ENCODE measurements around the gene SERPINB1.

The SERPINB1 gene

GRCh38 chr6:2799936-2800527, 41.6 kb downstream of the SERPINB1 start:
- Histone ChIP-seq H3K27ac (ENCODE audit: low read depth, low read length) (no peak overlapping the region), H3K9me3 (ENCODE audit: control insufficient read depth, insufficient read depth, low read length) (no peaks in the 10 kb centered on the region), H3K79me2 (ENCODE audit: control insufficient read depth, low read length) (no peaks in the 10 kb centered on the region), H3K9me2 (replicated peaks; ENCODE audit: control insufficient read depth, low read length) (no peaks in the 10 kb centered on the region), H3K4me2 (ENCODE audit: low read length) (no peak overlapping the region), H3K4me1 (ENCODE audit: control insufficient read depth, low read length) (peaks cover 15% of the 10 kb centered on the region), H4K20me1 (ENCODE audit: control insufficient read depth, insufficient read depth, low read depth, low read length) (no peaks in the 10 kb centered on the region), H3F3A (ENCODE audit: control insufficient read depth, insufficient read depth) (no peaks in the 10 kb centered on the region), H3K27me3 (ENCODE audit: control insufficient read depth, low read length) (no peaks in the 10 kb centered on the region), H3K36me3 (ENCODE audit: control insufficient read depth, low read length) (no peaks in the 10 kb centered on the region), H3K4me3 (ENCODE audit: low read length) (no peak overlapping the region)
- TF ChIP-seq EZH2phosphoT487 (IDR thresholded peaks at IDR 0.05; ENCODE audit: borderline replicate concordance, low read length) = no peak

GRCh38 chr6:2798586-2799134, 43.0 kb downstream of the SERPINB1 start:
- Histone ChIP-seq H3F3A (ENCODE audit: control insufficient read depth, insufficient read depth) (no peaks in the 10 kb centered on the region), H3K9me2 (replicated peaks; ENCODE audit: control insufficient read depth, low read length) (no peaks in the 10 kb centered on the region), H3K79me2 (ENCODE audit: control insufficient read depth, low read length) (no peaks in the 10 kb centered on the region), H4K20me1 (ENCODE audit: control insufficient read depth, insufficient read depth, low read depth, low read length) (no peaks in the 10 kb centered on the region), H3K36me3 (ENCODE audit: control insufficient read depth, low read length) (no peaks in the 10 kb centered on the region), H3K9me3 (ENCODE audit: control insufficient read depth, insufficient read depth, low read length) (no peaks in the 10 kb centered on the region), H3K4me1 (ENCODE audit: control insufficient read depth, low read length) (peaks cover 17% of the 10 kb centered on the region), H3K27me3 (ENCODE audit: control insufficient read depth, low read length) (no peaks in the 10 kb centered on the region), H3K27ac (ENCODE audit: low read depth, low read length) (no peak overlapping the region), H3K4me2 (ENCODE audit: low read length) (no peak overlapping the region), H3K4me3 (ENCODE audit: low read length) (no peak overlapping the region)
- TF ChIP-seq CTCF (IDR thresholded peaks at IDR 0.05; ENCODE audit: low read depth, low read length, poor library complexity, severe bottlenecking) (no peak), EZH2phosphoT487 (IDR thresholded peaks at IDR 0.05; ENCODE audit: borderline replicate concordance, low read length) (no peak)

- no peak for TF ChIP-seq EZH2phosphoT487 (IDR thresholded peaks at IDR 0.05; ENCODE audit: borderline replicate concordance, low read length)
- Histone ChIP-seq H3K4me1 (ENCODE audit: control insufficient read depth, low read length) (peaks cover 24% of the 10 kb centered on the region), H3K4me3 (ENCODE audit: low read length) (no peak overlapping the region), H3K27ac (ENCODE audit: low read depth, low read length) (no peak overlapping the region), H3K9me3 (ENCODE audit: control insufficient read depth, insufficient read depth, low read length) (no peaks in the 10 kb centered on the region), H3K27me3 (ENCODE audit: control insufficient read depth, low read length) (no peaks in the 10 kb centered on the region), H3K9me2 (replicated peaks; ENCODE audit: control insufficient read depth, low read length) (no peaks in the 10 kb centered on the region), H3F3A (ENCODE audit: control insufficient read depth, insufficient read depth) (no peaks in the 10 kb centered on the region), H4K20me1 (ENCODE audit: control insufficient read depth, insufficient read depth, low read depth, low read length) (no peaks in the 10 kb centered on the region), H3K36me3 (ENCODE audit: control insufficient read depth, low read length) (no peaks in the 10 kb centered on the region), H3K4me2 (ENCODE audit: low read length) (peak overlapping the region; percentile 18; the same call in 1 of the 2 replicates), H3K79me2 (ENCODE audit: control insufficient read depth, low read length) (no peaks in the 10 kb centered on the region)
These were observed 44.1 kb downstream of the SERPINB1 start for GRCh38 chr6:2797564-2798031.

GRCh38 chr6:2796861-2797260, 44.8 kb downstream of the SERPINB1 start:
- peaks cover 24% of the 10 kb centered on the region for H3K4me1 ChIP-seq (ENCODE audit: control insufficient read depth, low read length)
- no peak for TF ChIP-seq EZH2phosphoT487 (IDR thresholded peaks at IDR 0.05; ENCODE audit: borderline replicate concordance, low read length)
- TF ChIP-seq CTCF (IDR thresholded peaks at IDR 0.05; ENCODE audit: low read depth, low read length, poor library complexity, severe bottlenecking) = no peak
- no peaks in the 10 kb centered on the region for H3K9me3 ChIP-seq (ENCODE audit: control insufficient read depth, insufficient read depth, low read length)
- H3K79me2 ChIP-seq (ENCODE audit: control insufficient read depth, low read length) = no peaks in the 10 kb centered on the region
- H3K4me3 ChIP-seq (ENCODE audit: low read length) = no peak overlapping the region
- H4K20me1 ChIP-seq (ENCODE audit: control insufficient read depth, insufficient read depth, low read depth, low read length) = no peaks in the 10 kb centered on the region
- H3K4me2 ChIP-seq (ENCODE audit: low read length) = no peak overlapping the region
- H3F3A ChIP-seq (ENCODE audit: control insufficient read depth, insufficient read depth) = no peaks in the 10 kb centered on the region
- no peaks in the 10 kb centered on the region for H3K9me2 ChIP-seq (replicated peaks; ENCODE audit: control insufficient read depth, low read length)
- no peak overlapping the region for H3K27ac ChIP-seq (ENCODE audit: low read depth, low read length)
- no peaks in the 10 kb centered on the region for H3K27me3 ChIP-seq (ENCODE audit: control insufficient read depth, low read length)
- H3K36me3 ChIP-seq (ENCODE audit: control insufficient read depth, low read length) = no peaks in the 10 kb centered on the region

Data from DOHH2 (cell line).